ENCODE measurements around the gene ODAD2. TPM values are rescaled to one million over a fixed set of nuclear protein-coding genes. Genes with fewer than 3 reads are reported as not detected.

The ODAD2 gene
- total RNA-seq, 1 experiment from 2014 or later, result 20.4 TPM

DNA sequence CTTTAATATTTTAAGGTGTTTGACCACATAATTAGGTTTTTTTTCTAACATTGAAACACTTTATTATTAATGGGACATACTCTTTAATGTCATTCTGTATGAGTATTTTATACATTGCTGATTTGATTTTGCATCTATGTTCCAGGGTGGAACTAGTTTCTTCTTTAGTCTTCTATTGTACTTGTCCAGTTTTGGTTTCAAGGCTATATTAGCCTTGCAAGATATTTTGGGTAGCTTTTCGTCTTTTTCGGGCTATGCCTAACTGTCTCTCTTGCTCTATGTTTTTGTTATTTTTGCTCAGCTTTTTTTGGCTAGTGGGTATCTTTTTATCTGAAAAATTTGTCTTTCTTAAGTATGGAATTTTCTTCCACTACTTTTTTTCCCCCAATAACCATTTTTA, 214.6 kb downstream of the ODAD2 start:
- H3K9ac ChIP-seq (ENCODE audit: low read length), result no peak overlapping the region
- H2AFZ ChIP-seq (ENCODE audit: low read depth, low read length, poor library complexity, severe bottlenecking), result no peak overlapping the region
- H3K27ac ChIP-seq (ENCODE audit: low read depth, low read length), result peak overlapping the region; percentile 52; the same call in 1 of the 2 replicates
- no peak overlapping the region for H3K4me3 ChIP-seq (replicated peaks in 1 of 2; ENCODE audit: low read depth in 1 of 2, low read length in 2 of 2)
- no peaks in the 10 kb centered on the region for H3K9me2 ChIP-seq (ENCODE audit: insufficient read depth)
- DNase-seq (ENCODE audit: low read depth, low spot score) (no peak), ATAC-seq (no peak)
- H4K20me1 ChIP-seq (ENCODE audit: insufficient read depth), result no peaks in the 10 kb centered on the region
- H3K79me2 ChIP-seq (ENCODE audit: insufficient read depth, low read length), result no peaks in the 10 kb centered on the region
- POLR2A ChIA-PET, result interaction anchor here (0.6 kb wide), 1 partner anchor 212 kb away, joined by 3 read pairs; no protein-coding TSS in a partner anchor
- H3K9me3 ChIP-seq (ENCODE audit: control insufficient read depth in 1 of 2, insufficient read depth in 1 of 2, low read depth in 1 of 2, low read length in 2 of 2), result peaks cover 0 to 6% of the 10 kb centered on the region in 2 experiments; a peak in 1 of 4 replicates
- H3K36me3 ChIP-seq (ENCODE audit: control insufficient read depth in 1 of 2, insufficient read depth in 2 of 2, low read length in 2 of 2), result peaks cover 0 to 3% of the 10 kb centered on the region in 2 experiments; a peak in 1 of 4 replicates
- BruUV-seq (replicated peaks), result TSS peak; percentile 68
- intact Hi-C loops (cut with micrococcal nuclease), result loop anchor here (10.0 kb wide), 2 partner anchors 321 to 601 kb away; no protein-coding TSS in a partner anchor
- CTCF ChIA-PET, result interaction anchor here (0.8 to 1.2 kb wide), 4 partner anchors 24 to 457 kb away, joined by 3 to 20 read pairs (median 12); no protein-coding TSS in a partner anchor
- peaks cover 7 to 20% of the 10 kb centered on the region in 2 experiments; a peak in 3 of 4 replicates for H3K4me1 ChIP-seq (ENCODE audit: control insufficient read depth in 1 of 2, insufficient read depth in 2 of 2, low read length in 2 of 2)
- no peaks in the 10 kb centered on the region for H3K27me3 ChIP-seq (ENCODE audit: insufficient read depth, low read length)
- H3K4me2 ChIP-seq (ENCODE audit: low read length), result peak overlapping the region; percentile 40; the same call in 1 of the 2 replicates
- TF ChIP-seq, protein P1, sequence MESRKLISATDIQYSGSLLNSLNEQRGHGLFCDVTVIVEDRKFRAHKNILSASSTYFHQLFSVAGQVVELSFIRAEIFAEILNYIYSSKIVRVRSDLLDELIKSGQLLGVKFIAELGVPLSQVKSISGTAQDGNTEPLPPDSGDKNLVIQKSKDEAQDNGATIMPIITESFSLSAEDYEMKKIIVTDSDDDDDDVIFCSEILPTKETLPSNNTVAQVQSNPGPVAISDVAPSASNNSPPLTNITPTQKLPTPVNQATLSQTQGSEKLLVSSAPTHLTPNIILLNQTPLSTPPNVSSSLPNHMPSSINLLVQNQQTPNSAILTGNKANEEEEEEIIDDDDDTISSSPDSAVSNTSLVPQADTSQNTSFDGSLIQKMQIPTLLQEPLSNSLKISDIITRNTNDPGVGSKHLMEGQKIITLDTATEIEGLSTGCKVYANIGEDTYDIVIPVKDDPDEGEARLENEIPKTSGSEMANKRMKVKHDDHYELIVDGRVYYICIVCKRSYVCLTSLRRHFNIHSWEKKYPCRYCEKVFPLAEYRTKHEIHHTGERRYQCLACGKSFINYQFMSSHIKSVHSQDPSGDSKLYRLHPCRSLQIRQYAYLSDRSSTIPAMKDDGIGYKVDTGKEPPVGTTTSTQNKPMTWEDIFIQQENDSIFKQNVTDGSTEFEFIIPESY (IDR thresholded peaks at IDR 0.05; ENCODE audit: extremely low read depth, insufficient replicate concordance, low read length), result no peak
- TF ChIP-seq FOSL1 (IDR thresholded peaks at IDR 0.05; ENCODE audit: low read depth) (no peak), REST (IDR thresholded peaks at IDR 0.05; ENCODE audit: low read depth) (no peak), RAD21 (IDR thresholded peaks at IDR 0.05; ENCODE audit: low read depth) (no peak), SIN3A (IDR thresholded peaks at IDR 0.05; ENCODE audit: low read depth) (no peak), ZFX (IDR thresholded peaks at IDR 0.05) (no peak), ATF3 (IDR thresholded peaks at IDR 0.05) (no peak), EZH2 (IDR thresholded peaks at IDR 0.05) (no peak), ELF1 (IDR thresholded peaks at IDR 0.05; ENCODE audit: borderline replicate concordance, low read depth) (no peak), JUND (IDR thresholded peaks at IDR 0.05) (no peak), ZNF274 (IDR thresholded peaks at IDR 0.05; ENCODE audit: low read depth, low read length) (no peak), POLR2A (IDR thresholded peaks at IDR 0.05; ENCODE audit: borderline replicate concordance, extremely low read depth, insufficient read depth, insufficient read length) (no peak)
- RAD21 ChIA-PET (ENCODE audit: low non-redundant PET in 1 of 2, low total read pairs in 2 of 2, uncharacterized antibody in 2 of 2, unreplicated experiment in 2 of 2), result interaction anchor here (0.9 to 1.2 kb wide), 3 partner anchors 395 to 457 kb away, joined by 4 to 9 read pairs (median 6); no protein-coding TSS in a partner anchor

Measured in HCT116 (cell line).